Breast epithelium (tissue), 3 donors: Measurements from ENCODE around the gene GOSR1.
"Not testable (repeated sequence)": the region's sequence is repeated elsewhere in the genome, so short reads cannot be mapped to it uniquely, and the experiment has no call there.

Source experiments
- POLR2A ChIP-seq: fragments of 450-650 bp; IDR thresholded peaks from one replicate; pipeline ENCODE4 v1.6.1; 2016; ENCODE audit warnings: antibody characterized with exemption, mild to moderate bottlenecking, moderate library complexity
- POLR2AphosphoS5 ChIP-seq, 3 donors: sonication (generic); formaldehyde crosslinking; IDR thresholded peaks; one replicate each; pipeline ENCODE4 v1.6.1; 2017; ENCODE audit warnings: antibody characterized with exemption in 3 of 3
- TF ChIP-seq, protein P1 (sequence below), 3 donors: fragments of 450-650 bp; IDR thresholded peaks; one replicate each; pipeline ENCODE4 v1.5.1; 2016 to 2017; ENCODE audit warnings: antibody characterized with exemption in 3 of 3, mild to moderate bottlenecking in 3 of 3, moderate library complexity in 3 of 3

DNA sequence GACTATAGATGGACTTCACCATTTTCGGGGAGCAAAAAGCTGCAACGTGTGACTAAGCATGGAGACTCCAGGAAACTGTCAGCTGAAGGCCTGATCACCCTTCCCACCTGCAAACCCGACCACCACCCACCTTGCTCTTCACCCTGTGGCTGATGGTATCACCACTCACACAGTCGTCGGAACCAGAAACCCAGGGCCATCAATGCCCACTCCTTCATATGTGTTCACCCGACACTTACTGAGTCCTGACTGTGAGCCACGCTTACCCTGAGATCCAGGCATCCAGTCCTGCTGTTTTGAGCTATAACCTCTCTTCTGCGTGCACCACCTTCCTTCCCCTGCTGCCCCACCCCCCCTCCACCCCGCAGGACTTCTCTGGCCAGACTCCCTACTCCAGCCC, 97.1 kb downstream of the GOSR1 start:
- TF ChIP-seq, protein P1, sequence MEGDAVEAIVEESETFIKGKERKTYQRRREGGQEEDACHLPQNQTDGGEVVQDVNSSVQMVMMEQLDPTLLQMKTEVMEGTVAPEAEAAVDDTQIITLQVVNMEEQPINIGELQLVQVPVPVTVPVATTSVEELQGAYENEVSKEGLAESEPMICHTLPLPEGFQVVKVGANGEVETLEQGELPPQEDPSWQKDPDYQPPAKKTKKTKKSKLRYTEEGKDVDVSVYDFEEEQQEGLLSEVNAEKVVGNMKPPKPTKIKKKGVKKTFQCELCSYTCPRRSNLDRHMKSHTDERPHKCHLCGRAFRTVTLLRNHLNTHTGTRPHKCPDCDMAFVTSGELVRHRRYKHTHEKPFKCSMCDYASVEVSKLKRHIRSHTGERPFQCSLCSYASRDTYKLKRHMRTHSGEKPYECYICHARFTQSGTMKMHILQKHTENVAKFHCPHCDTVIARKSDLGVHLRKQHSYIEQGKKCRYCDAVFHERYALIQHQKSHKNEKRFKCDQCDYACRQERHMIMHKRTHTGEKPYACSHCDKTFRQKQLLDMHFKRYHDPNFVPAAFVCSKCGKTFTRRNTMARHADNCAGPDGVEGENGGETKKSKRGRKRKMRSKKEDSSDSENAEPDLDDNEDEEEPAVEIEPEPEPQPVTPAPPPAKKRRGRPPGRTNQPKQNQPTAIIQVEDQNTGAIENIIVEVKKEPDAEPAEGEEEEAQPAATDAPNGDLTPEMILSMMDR (IDR thresholded peaks at IDR 0.05): not testable (repeated sequence)
- TF ChIP-seq POLR2AphosphoS5 (IDR thresholded peaks at IDR 0.05); POLR2A: not testable (repeated sequence)
